ENCODE data around the gene OR4D10.

GRCh38 chr11:59480359-59480758 is 7.2 kb downstream of the OR4D10 start:
- TF ChIP-seq TAF1 (IDR thresholded peaks at IDR 0.05; ENCODE audit: low read depth, low read length) (no peak), POLR2AphosphoS5 (IDR thresholded peaks at IDR 0.05; ENCODE audit: low read depth, low read length) (no peak), ZNF274 (IDR thresholded peaks at IDR 0.05; ENCODE audit: borderline replicate concordance, extremely low read depth, low read length) (no peak), BRCA1 (IDR thresholded peaks at IDR 0.05; ENCODE audit: low read depth, low read length) (no peak), KDM5A (IDR thresholded peaks at IDR 0.05; ENCODE audit: low read length) (no peak)
- TF ChIP-seq, protein P1, sequence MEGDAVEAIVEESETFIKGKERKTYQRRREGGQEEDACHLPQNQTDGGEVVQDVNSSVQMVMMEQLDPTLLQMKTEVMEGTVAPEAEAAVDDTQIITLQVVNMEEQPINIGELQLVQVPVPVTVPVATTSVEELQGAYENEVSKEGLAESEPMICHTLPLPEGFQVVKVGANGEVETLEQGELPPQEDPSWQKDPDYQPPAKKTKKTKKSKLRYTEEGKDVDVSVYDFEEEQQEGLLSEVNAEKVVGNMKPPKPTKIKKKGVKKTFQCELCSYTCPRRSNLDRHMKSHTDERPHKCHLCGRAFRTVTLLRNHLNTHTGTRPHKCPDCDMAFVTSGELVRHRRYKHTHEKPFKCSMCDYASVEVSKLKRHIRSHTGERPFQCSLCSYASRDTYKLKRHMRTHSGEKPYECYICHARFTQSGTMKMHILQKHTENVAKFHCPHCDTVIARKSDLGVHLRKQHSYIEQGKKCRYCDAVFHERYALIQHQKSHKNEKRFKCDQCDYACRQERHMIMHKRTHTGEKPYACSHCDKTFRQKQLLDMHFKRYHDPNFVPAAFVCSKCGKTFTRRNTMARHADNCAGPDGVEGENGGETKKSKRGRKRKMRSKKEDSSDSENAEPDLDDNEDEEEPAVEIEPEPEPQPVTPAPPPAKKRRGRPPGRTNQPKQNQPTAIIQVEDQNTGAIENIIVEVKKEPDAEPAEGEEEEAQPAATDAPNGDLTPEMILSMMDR (IDR thresholded peaks at IDR 0.05; ENCODE audit: control extremely low read depth in 1 of 3, insufficient read depth in 1 of 3, low read depth in 1 of 3, low read length in 3 of 3) = no peak
